NCI-H446 treated with DMSO at 0.1 percent for 48 hours (cell line): ENCODE data around the gene GNGT2.

ENCODE experiments used
- DNase-seq: peaks from one replicate; lab custom pipeline; 2025; lab: John Stamatoyannopoulos, UW

Gene GNGT2

DNA sequence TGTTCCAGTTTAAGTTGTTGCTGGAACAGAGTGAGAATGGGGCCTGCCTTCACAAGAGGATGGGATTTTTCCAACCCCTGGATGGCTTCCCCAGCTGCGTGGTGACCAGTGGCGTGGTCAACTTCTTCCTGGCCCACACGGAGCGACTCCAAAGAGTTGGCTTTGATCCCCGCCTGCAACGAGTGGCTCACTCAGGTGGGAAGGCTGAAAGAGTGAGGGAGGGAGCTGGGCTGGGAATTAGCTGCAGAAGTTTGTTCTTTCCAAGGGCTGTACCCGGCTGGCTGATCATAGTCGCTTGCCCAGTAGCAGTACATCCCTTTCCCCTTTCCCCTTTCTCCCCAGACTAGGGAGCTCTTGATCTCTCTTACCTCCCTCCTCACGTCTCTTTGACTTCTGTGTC, 41.7 kb downstream of the GNGT2 start:
- no peak for DNase-seq

DNA sequence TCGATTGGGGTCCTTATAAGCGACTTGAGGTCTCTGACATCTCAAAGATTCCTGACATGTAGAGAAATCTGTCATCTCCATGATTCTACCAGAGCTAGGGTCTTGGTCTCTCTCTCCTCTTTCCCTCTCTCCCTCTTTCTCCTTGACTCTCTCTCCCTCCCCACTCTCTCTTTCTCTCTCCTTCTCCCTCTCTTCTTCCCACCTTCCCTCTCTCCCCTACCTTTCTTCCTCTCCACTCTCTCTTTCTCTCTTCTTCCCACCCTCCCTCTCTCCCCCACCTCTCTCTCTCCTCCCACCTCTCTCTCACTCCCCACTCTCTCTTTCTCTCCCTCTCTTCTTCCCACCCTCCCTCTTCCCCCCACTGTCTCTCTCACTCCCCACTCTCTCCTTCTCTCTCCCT, 45.2 kb downstream of the GNGT2 start:
- DNase-seq = no peak

DNA sequence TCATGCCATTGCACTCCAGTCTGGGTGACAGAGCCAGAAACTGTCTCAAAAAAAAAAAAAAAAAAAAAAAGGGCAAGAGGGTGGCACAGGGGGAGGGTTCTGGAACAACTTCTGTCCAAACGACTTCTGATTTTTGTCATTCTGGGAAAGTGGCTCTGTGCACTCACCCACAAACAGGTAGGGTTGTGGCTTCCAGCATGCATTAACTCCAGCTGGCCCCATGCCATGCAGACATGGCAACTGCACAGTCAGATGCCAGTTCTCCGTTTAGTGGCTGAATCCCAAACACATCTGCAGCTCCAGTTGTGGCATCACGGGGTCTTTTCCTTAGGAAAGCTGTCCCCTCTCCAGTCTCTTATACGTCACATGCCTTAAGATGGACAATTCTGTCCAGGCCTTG, 47.5 kb downstream of the GNGT2 start:
- no peak for DNase-seq

DNA sequence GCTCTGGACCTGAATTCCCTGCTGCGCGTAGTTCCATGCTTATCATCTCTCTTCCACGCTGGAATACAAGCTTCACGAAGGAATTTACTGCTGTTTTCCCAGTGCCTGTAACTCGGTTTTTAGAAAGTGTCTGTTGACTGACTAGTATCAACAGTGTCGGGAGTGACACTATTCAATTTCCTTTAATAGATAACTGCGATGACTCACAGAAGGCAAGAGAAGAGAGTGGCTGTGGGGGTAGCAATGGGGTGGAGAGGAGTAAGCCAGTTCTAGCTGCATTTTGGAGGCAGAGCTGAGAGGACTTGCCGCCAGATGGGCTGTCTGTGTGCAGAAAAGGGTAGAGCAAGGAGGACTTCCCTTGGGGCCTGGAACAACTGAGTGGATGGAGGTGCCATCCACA, 52.6 kb downstream of the GNGT2 start:
- DNase-seq = no peak

DNA sequence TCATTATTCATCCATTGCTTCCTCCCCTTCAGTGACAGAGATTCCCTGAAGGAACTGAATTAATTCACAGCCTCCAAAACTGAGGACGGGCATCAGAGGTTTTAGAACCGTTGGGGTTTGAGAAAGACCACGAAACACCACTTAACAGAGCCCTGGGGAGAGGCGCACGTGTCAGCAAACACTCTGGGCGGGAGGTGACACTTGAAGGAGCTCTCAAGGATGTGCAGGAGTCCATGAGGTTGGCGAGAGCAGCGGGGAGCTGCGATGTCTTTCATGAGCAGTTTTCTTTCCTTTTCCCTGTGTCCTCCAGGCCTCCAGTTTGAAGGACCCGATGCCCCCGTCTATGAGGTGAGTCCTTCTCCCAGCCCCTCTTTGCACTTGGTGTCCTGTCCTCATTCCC, 54.1 kb downstream of the GNGT2 start:
- no peak for DNase-seq
